Duodenal mucosa (tissue), 2 donors: ENCODE measurements around the gene TEX35.

Experiments used
- H3K27ac ChIP-seq: one replicate; pipeline ENCODE4 v1.7.0; 2013; ENCODE audit warnings: low read depth, low read length
- H3K27me3 ChIP-seq, 2 donors: one replicate each; pipeline ENCODE4 v1.7.0; 2013; ENCODE audit warnings: low read length in 2 of 2, control low read depth in 1 of 2; ENCODE audit not compliant: insufficient read depth in 2 of 2, control insufficient read depth in 1 of 2
- H3K36me3 ChIP-seq, 2 donors: one replicate each; pipeline ENCODE4 v1.7.0; 2013; ENCODE audit warnings: low read length in 2 of 2, control low read depth in 1 of 2; ENCODE audit not compliant: insufficient read depth in 2 of 2, control insufficient read depth in 1 of 2
- H3K4me1 ChIP-seq, 2 donors: one replicate each; pipeline ENCODE4 v1.7.0; 2013; ENCODE audit warnings: low read length in 2 of 2, control low read depth in 1 of 2; ENCODE audit not compliant: insufficient read depth in 2 of 2, control insufficient read depth in 1 of 2
- H3K4me3 ChIP-seq, 2 donors: one replicate each; pipeline ENCODE4 v1.7.0; 2013; ENCODE audit warnings: low read length in 2 of 2, low read depth in 1 of 2
- H3K9ac ChIP-seq, 2 donors: one replicate each; pipeline ENCODE4 v1.7.0; 2013; ENCODE audit warnings: low read length in 2 of 2, low read depth in 1 of 2
- H3K9me3 ChIP-seq, 2 donors: one replicate each; pipeline ENCODE4 v1.7.0; 2013; ENCODE audit warnings: low read length in 2 of 2, control low read depth in 1 of 2; ENCODE audit not compliant: control insufficient read depth in 1 of 2

The TEX35 gene

GRCh38 chr1:178530502-178530901, 17.6 kb downstream of the TEX35 start:
- no peak overlapping the region for H3K9ac ChIP-seq
- H3K9me3 ChIP-seq: no peaks in the 10 kb centered on the region
- peaks cover 23 to 27% of the 10 kb centered on the region in 2 donors for H3K4me1 ChIP-seq
- H3K36me3 ChIP-seq: no peaks in the 10 kb centered on the region
- no peak overlapping the region for H3K4me3 ChIP-seq
- no peaks in the 10 kb centered on the region for H3K27me3 ChIP-seq
- no peak overlapping the region for H3K27ac ChIP-seq

- no peak overlapping the region for H3K27ac ChIP-seq
Observed at GRCh38 chr1:178531887-178532286, 19.0 kb downstream of the TEX35 start.

GRCh38 chr1:178532392-178532791, 19.5 kb downstream of the TEX35 start:
- Histone ChIP-seq H3K27ac (no peak overlapping the region), H3K4me1 (peaks cover 37 to 41% of the 10 kb centered on the region in 2 donors), H3K9ac (peak overlapping the region in 1 of 2 donors; percentile 25), H3K27me3 (no peaks in the 10 kb centered on the region), H3K9me3 (no peaks in the 10 kb centered on the region), H3K36me3 (no peaks in the 10 kb centered on the region), H3K4me3 (no peak overlapping the region)

More at GRCh38 chr1:178531887-178532286, 19.0 kb downstream of the TEX35 start:
- Histone ChIP-seq H3K4me1 (peaks cover 32 to 36% of the 10 kb centered on the region in 2 donors), H3K9me3 (no peaks in the 10 kb centered on the region), H3K27me3 (no peaks in the 10 kb centered on the region), H3K4me3 (no peak overlapping the region), H3K36me3 (no peaks in the 10 kb centered on the region), H3K9ac (peak overlapping the region in 1 of 2 donors; percentile 25)

- H3K27ac ChIP-seq: no peak overlapping the region
- no peaks in the 10 kb centered on the region for H3K27me3 ChIP-seq
- H3K4me3 ChIP-seq: no peak overlapping the region
- no peaks in the 10 kb centered on the region for H3K36me3 ChIP-seq
- no peak overlapping the region for H3K9ac ChIP-seq
- H3K4me1 ChIP-seq: peaks cover 46 to 50% of the 10 kb centered on the region in 2 donors
- no peaks in the 10 kb centered on the region for H3K9me3 ChIP-seq
Observed at GRCh38 chr1:178533121-178533946, 20.4 kb downstream of the TEX35 start.

- Histone ChIP-seq H3K27ac (no peak overlapping the region), H3K36me3 (no peaks in the 10 kb centered on the region), H3K27me3 (no peaks in the 10 kb centered on the region), H3K4me1 (peaks cover 51 to 53% of the 10 kb centered on the region in 2 donors), H3K4me3 (no peak overlapping the region), H3K9me3 (no peaks in the 10 kb centered on the region), H3K9ac (no peak overlapping the region)
Observed at GRCh38 chr1:178534137-178534868, 21.4 kb downstream of the TEX35 start.

GRCh38 chr1:178536329-178536728, 23.4 kb downstream of the TEX35 start:
- peaks cover 44 to 47% of the 10 kb centered on the region in 2 donors for H3K4me1 ChIP-seq
- no peak overlapping the region for H3K27ac ChIP-seq
- no peaks in the 10 kb centered on the region for H3K27me3 ChIP-seq
- no peak overlapping the region for H3K4me3 ChIP-seq
- H3K9me3 ChIP-seq: no peaks in the 10 kb centered on the region
- H3K36me3 ChIP-seq: no peaks in the 10 kb centered on the region
- H3K9ac ChIP-seq: peak overlapping the region in 1 of 2 donors; percentile 25

- Histone ChIP-seq H3K36me3 (no peaks in the 10 kb centered on the region), H3K4me3 (peak overlapping the region; percentile 26 to 40), H3K9ac (peak overlapping the region; percentile 45 to 65), H3K27me3 (no peaks in the 10 kb centered on the region), H3K9me3 (no peaks in the 10 kb centered on the region), H3K4me1 (peaks cover 43 to 44% of the 10 kb centered on the region in 2 donors), H3K27ac (peak overlapping the region; percentile 81)
Observed at GRCh38 chr1:178536844-178537371, 24.0 kb downstream of the TEX35 start.

GRCh38 chr1:178537382-178538090, 24.6 kb downstream of the TEX35 start:
- H3K36me3 ChIP-seq: no peaks in the 10 kb centered on the region
- H3K27ac ChIP-seq: peak overlapping the region; percentile 81
- H3K9ac ChIP-seq: peak overlapping the region; percentile 45 to 65
- H3K4me1 ChIP-seq: peaks cover 37 to 39% of the 10 kb centered on the region in 2 donors
- H3K4me3 ChIP-seq: peak overlapping the region; percentile 26 to 40
- no peaks in the 10 kb centered on the region for H3K27me3 ChIP-seq
- no peaks in the 10 kb centered on the region for H3K9me3 ChIP-seq

- Histone ChIP-seq H3K4me1 (peaks cover 39 to 41% of the 10 kb centered on the region in 2 donors), H3K27ac (peak overlapping the region; percentile 52), H3K9me3 (no peaks in the 10 kb centered on the region), H3K36me3 (no peaks in the 10 kb centered on the region), H3K27me3 (no peaks in the 10 kb centered on the region), H3K4me3 (no peak overlapping the region), H3K9ac (peak overlapping the region; percentile 12 to 65)
Observed at GRCh38 chr1:178538192-178538916, 25.4 kb downstream of the TEX35 start.
